Loucy (cell line): ENCODE results near the gene FAM50A.

Experiments
- EZH2phosphoT487 ChIP-seq: fragments of 200-600 bp; IDR thresholded peaks from 2 replicates; pipeline ENCODE4 v1.6.1; 2018; ENCODE audit warnings: antibody characterized with exemption, mild to moderate bottlenecking, moderate library complexity, borderline replicate concordance
- TF ChIP-seq, protein P1 (sequence below): fragments of 200-600 bp; sonication (generic); conservative IDR thresholded peaks from 2 replicates; pipeline ENCODE4 v1.5.1; 2014; ENCODE audit warnings: mild to moderate bottlenecking, antibody characterized with exemption, low read length

DNA sequence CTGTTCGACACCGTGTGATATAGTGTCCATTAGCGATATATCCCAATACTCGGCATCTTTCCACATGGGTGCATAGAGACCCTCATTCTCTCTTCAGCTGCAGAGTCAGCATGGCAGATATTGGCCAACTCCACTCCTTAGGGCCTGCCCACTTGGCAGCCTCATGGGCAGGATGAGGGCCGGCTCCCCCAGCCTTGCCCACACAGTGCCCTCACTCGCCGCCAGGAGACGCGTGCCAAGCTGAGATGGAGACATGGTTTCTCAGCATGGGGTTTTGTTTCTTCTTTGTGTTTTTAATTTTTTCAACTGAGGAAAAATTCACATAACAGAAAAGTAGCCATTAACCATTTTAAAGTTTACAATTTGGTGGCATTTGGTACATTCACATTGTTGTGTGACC is 8.9 kb downstream of the FAM50A start:
- TF ChIP-seq, protein P1, sequence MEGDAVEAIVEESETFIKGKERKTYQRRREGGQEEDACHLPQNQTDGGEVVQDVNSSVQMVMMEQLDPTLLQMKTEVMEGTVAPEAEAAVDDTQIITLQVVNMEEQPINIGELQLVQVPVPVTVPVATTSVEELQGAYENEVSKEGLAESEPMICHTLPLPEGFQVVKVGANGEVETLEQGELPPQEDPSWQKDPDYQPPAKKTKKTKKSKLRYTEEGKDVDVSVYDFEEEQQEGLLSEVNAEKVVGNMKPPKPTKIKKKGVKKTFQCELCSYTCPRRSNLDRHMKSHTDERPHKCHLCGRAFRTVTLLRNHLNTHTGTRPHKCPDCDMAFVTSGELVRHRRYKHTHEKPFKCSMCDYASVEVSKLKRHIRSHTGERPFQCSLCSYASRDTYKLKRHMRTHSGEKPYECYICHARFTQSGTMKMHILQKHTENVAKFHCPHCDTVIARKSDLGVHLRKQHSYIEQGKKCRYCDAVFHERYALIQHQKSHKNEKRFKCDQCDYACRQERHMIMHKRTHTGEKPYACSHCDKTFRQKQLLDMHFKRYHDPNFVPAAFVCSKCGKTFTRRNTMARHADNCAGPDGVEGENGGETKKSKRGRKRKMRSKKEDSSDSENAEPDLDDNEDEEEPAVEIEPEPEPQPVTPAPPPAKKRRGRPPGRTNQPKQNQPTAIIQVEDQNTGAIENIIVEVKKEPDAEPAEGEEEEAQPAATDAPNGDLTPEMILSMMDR: no peak
- no peak for TF ChIP-seq EZH2phosphoT487
